Endothelial cell of hepatic sinusoid (primary cell): ENCODE data around the gene PSEN2.

Experiments used
- in situ Hi-C: cut with HindIII; loops from 2 replicates; pipeline ENCODE4 v1.10.0; 2017; ENCODE audit warnings: low sequenced_read_pairs

PSEN2 gene

DNA sequence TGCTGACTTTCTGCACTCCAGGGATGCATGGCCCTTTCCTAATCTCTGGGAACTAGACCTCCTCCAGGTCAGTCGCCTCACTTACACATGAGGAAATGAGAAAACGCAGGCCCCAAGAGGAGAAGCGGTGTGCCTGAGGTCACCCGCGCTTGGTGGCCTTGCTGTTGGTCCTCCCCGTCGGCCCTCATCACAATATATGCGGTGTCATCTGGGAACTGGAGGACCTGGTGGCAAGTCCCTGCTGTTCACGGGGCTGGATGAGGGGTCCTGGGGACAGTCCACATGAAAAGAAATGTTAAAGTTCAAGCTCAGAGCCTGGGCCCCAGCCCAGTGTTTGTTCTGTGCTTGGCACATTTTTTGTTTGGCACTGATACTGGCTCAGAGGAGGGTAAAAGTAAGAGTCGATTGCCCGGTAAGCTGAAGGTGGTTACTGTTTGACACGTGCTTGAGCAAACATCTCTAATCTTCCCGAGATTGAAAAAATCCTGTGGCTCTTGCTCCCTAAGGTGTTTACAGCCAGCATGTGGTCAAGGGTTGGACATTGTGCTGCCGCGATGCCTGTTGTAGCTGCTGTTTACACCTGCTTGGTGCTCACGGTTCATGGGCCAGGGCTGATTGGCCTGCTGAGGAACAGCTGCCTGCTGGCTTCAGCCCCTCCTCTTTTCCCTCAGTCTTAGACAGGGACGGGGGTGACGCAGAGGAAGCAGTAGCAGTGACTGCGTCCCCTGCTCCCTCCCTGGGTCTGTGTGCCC is 74.9 kb downstream of the PSEN2 start:
- in situ Hi-C loops: no loop called here
